ENCODE measurements around the gene GPR61.

The GPR61 gene

DNA sequence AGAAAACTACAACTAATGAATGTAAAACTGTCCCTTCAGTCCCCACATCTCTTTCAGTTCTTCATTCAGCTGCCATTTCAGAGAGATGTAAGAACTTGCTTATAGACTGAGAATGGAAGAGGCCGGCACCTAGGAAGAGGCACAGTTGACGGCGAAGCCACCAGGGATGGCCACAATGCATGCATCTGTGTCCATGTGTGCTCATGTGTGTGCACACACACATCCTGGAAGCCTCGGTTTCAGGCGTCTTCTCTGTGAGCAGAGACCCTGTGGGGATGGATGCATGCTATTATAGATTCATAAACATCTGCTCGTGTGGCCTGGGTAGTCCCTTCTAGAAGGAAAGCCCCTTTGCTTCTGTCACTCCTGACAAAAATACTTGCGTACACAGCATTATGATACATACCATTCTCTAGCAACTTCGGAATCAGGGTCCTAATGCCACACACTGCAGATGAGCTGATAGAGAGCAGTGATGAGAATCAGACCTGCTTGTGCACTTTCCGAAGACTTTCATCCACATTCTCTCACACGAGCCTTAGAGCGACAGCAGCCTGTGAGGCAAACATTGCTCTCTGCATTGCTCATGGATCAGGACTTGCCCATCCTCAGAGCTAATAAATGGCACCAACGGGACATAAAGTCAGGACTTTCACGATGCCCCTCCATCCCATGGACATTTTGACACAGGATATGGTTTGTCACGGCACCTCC is 12.4 kb upstream of the GPR61 start:
- no peaks in the 10 kb centered on the region for H3K79me2 ChIP-seq (ENCODE audit: insufficient read depth, low read length)
- no peak overlapping the region for H3K4me2 ChIP-seq (ENCODE audit: low read length)
- no peaks in the 10 kb centered on the region for H3K36me3 ChIP-seq (ENCODE audit: insufficient read depth, low read length)
- 0 out of 2 replicates have a peak, but pooled peaks cover 5% of the 10 kb centered on the region for H3K27me3 ChIP-seq (ENCODE audit: insufficient read depth, low read length)
- H3K9ac ChIP-seq (ENCODE audit: low read length) = no peak overlapping the region
- H3F3A ChIP-seq (ENCODE audit: insufficient read depth, low read length) = no peaks in the 10 kb centered on the region
- no peak for TF ChIP-seq EZH2 (IDR thresholded peaks at IDR 0.05; ENCODE audit: borderline replicate concordance, low read length)
- TF ChIP-seq, protein P1, sequence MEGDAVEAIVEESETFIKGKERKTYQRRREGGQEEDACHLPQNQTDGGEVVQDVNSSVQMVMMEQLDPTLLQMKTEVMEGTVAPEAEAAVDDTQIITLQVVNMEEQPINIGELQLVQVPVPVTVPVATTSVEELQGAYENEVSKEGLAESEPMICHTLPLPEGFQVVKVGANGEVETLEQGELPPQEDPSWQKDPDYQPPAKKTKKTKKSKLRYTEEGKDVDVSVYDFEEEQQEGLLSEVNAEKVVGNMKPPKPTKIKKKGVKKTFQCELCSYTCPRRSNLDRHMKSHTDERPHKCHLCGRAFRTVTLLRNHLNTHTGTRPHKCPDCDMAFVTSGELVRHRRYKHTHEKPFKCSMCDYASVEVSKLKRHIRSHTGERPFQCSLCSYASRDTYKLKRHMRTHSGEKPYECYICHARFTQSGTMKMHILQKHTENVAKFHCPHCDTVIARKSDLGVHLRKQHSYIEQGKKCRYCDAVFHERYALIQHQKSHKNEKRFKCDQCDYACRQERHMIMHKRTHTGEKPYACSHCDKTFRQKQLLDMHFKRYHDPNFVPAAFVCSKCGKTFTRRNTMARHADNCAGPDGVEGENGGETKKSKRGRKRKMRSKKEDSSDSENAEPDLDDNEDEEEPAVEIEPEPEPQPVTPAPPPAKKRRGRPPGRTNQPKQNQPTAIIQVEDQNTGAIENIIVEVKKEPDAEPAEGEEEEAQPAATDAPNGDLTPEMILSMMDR (IDR thresholded peaks at IDR 0.05; ENCODE audit: low read length) = no peak
- no peaks in the 10 kb centered on the region for H4K20me1 ChIP-seq (ENCODE audit: insufficient read depth, low read length)
- peaks cover 4% of the 10 kb centered on the region for H3K4me1 ChIP-seq (ENCODE audit: insufficient read depth, low read length, severe bottlenecking)
- no peaks in the 10 kb centered on the region for H3K9me2 ChIP-seq (ENCODE audit: low read depth, low read length)
- H3K4me3 ChIP-seq (ENCODE audit: low read depth, low read length, poor library complexity, severe bottlenecking) = no peak overlapping the region
- no peak overlapping the region for H2AFZ ChIP-seq (ENCODE audit: low read length)
- no peak overlapping the region for H3K27ac ChIP-seq (ENCODE audit: low read depth, low read length, poor library complexity, severe bottlenecking)
- H3K9me3 ChIP-seq (ENCODE audit: low read length) = no peaks in the 10 kb centered on the region

DNA sequence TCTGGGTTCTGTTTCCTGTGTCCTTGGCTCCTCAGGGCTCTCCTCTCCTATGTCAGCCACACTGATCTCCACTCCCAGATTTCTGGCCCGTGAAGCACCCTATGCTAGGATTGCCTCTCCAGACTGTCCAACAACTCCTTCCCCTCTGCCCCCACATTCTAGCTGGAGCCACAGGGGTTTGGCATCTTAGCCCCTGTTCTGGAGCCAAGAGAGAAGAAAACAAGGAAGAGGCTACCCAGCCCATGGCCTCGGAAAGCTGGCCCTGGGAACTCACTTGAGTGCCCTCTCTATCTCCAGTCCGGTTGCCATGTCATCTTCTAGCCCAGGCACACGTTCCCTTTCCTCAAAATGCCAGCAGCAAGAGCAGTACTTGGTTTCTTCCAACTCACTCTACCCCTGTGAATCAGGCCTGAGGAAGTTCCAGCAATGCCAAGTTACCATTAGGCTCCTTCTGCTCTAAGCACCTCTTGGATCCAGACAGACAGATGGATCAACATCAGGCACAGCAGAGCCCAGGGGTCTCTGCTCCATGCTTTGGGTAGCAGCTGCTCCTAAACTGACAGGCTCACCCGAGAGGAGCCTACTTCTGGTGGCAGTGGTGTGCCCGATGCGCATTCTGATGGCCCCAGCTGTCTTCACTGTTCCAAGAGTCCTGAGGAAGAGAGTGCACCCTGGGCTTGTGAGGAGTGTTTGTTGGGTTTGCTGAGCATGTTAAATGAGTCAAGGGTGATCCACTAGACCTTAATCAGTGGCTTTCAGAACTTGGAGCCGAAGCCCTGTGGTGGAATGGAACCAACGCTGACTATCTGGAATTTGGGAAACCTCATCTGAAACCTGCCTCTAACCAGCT is 11.6 kb upstream of the GPR61 start:
- no peak overlapping the region for H3K9ac ChIP-seq (ENCODE audit: low read length)
- no peaks in the 10 kb centered on the region for H3F3A ChIP-seq (ENCODE audit: insufficient read depth, low read length)
- H3K4me2 ChIP-seq (ENCODE audit: low read length) = no peak overlapping the region
- H3K4me1 ChIP-seq (ENCODE audit: insufficient read depth, low read length, severe bottlenecking) = peaks cover 9% of the 10 kb centered on the region
- H3K36me3 ChIP-seq (ENCODE audit: insufficient read depth, low read length) = no peaks in the 10 kb centered on the region
- no peak overlapping the region for H2AFZ ChIP-seq (ENCODE audit: low read length)
- no peak overlapping the region for H3K4me3 ChIP-seq (ENCODE audit: low read depth, low read length, poor library complexity, severe bottlenecking)
- no peak overlapping the region for H3K27ac ChIP-seq (ENCODE audit: low read depth, low read length, poor library complexity, severe bottlenecking)
- H3K9me2 ChIP-seq (ENCODE audit: low read depth, low read length) = no peaks in the 10 kb centered on the region
- no peaks in the 10 kb centered on the region for H4K20me1 ChIP-seq (ENCODE audit: insufficient read depth, low read length)
- H3K9me3 ChIP-seq (ENCODE audit: low read length) = no peaks in the 10 kb centered on the region
- H3K79me2 ChIP-seq (ENCODE audit: insufficient read depth, low read length) = no peaks in the 10 kb centered on the region
- TF ChIP-seq EZH2 (IDR thresholded peaks at IDR 0.05; ENCODE audit: borderline replicate concordance, low read length) = no peak
- TF ChIP-seq, protein P1 (IDR thresholded peaks at IDR 0.05; ENCODE audit: low read length) = no peak
- H3K27me3 ChIP-seq (ENCODE audit: insufficient read depth, low read length) = 0 out of 2 replicates have a peak, but pooled peaks cover 5% of the 10 kb centered on the region

DNA sequence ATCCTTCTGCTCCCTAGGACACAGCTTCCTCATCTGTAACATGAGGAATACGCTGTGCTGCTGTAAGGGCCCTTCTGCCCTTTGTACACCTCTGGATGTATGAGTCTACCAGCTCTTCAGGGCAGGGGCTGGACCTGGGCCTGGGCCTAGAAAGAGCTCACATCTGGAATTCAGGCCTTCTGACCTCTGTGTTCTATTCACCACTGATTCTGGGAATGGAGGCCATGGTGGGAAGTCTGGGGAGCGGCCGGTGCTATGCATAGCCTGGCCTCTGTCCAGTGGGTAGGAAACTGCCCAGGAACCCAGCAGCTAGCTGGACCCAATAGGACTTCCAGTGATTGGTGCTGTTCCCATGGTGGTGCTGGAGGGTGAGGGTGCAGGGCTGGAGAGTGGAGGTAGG is 11.0 kb upstream of the GPR61 start:
- no peak for TF ChIP-seq EZH2 (IDR thresholded peaks at IDR 0.05; ENCODE audit: borderline replicate concordance, low read length)
- TF ChIP-seq, protein P1 (IDR thresholded peaks at IDR 0.05; ENCODE audit: low read length) = no peak
- 0 out of 2 replicates have a peak, but pooled peaks cover 5% of the 10 kb centered on the region for H3K27me3 ChIP-seq (ENCODE audit: insufficient read depth, low read length)
- no peak overlapping the region for H3K4me2 ChIP-seq (ENCODE audit: low read length)
- no peak overlapping the region for H3K4me3 ChIP-seq (ENCODE audit: low read depth, low read length, poor library complexity, severe bottlenecking)
- peaks cover 9% of the 10 kb centered on the region for H3K4me1 ChIP-seq (ENCODE audit: insufficient read depth, low read length, severe bottlenecking)
- no peak overlapping the region for H3K9ac ChIP-seq (ENCODE audit: low read length)
- no peaks in the 10 kb centered on the region for H3K9me3 ChIP-seq (ENCODE audit: low read length)
- no peaks in the 10 kb centered on the region for H3K9me2 ChIP-seq (ENCODE audit: low read depth, low read length)
- no peaks in the 10 kb centered on the region for H3K79me2 ChIP-seq (ENCODE audit: insufficient read depth, low read length)
- H3K27ac ChIP-seq (ENCODE audit: low read depth, low read length, poor library complexity, severe bottlenecking) = no peak overlapping the region
- H4K20me1 ChIP-seq (ENCODE audit: insufficient read depth, low read length) = no peaks in the 10 kb centered on the region
- no peak overlapping the region for H2AFZ ChIP-seq (ENCODE audit: low read length)
- H3K36me3 ChIP-seq (ENCODE audit: insufficient read depth, low read length) = no peaks in the 10 kb centered on the region
- H3F3A ChIP-seq (ENCODE audit: insufficient read depth, low read length) = no peaks in the 10 kb centered on the region
